ENCODE measurements around the gene NEDD4L. TPM values are rescaled to one million over a fixed set of nuclear protein-coding genes. Genes with fewer than 3 reads are reported as not detected.

NEDD4L gene
- total RNA-seq, 4 donors from 2014 or later: 32.5 to 65.6 (median 43.4) TPM

DNA sequence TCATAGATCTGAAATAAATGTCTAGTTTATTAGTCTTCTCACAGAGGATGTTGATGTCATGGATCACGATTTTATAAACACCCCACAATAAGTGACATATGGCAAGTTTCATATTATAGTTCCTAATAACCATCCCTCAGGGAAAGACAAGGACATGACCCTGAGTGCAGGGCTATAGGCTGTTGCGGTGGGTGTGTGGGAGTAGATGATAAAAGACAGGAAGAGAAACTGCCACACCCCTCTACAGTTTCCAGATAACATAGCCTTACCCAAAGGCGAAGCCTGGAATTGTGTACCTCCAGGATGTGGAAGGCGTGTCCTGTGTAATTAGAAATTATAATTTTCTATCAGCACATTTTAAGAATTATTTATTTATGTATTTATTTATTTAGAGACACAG is 2.4 kb upstream of the NEDD4L start:
- TF ChIP-seq, protein P1, sequence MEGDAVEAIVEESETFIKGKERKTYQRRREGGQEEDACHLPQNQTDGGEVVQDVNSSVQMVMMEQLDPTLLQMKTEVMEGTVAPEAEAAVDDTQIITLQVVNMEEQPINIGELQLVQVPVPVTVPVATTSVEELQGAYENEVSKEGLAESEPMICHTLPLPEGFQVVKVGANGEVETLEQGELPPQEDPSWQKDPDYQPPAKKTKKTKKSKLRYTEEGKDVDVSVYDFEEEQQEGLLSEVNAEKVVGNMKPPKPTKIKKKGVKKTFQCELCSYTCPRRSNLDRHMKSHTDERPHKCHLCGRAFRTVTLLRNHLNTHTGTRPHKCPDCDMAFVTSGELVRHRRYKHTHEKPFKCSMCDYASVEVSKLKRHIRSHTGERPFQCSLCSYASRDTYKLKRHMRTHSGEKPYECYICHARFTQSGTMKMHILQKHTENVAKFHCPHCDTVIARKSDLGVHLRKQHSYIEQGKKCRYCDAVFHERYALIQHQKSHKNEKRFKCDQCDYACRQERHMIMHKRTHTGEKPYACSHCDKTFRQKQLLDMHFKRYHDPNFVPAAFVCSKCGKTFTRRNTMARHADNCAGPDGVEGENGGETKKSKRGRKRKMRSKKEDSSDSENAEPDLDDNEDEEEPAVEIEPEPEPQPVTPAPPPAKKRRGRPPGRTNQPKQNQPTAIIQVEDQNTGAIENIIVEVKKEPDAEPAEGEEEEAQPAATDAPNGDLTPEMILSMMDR (IDR thresholded peaks at IDR 0.05; ENCODE audit: low read depth): no peak

DNA sequence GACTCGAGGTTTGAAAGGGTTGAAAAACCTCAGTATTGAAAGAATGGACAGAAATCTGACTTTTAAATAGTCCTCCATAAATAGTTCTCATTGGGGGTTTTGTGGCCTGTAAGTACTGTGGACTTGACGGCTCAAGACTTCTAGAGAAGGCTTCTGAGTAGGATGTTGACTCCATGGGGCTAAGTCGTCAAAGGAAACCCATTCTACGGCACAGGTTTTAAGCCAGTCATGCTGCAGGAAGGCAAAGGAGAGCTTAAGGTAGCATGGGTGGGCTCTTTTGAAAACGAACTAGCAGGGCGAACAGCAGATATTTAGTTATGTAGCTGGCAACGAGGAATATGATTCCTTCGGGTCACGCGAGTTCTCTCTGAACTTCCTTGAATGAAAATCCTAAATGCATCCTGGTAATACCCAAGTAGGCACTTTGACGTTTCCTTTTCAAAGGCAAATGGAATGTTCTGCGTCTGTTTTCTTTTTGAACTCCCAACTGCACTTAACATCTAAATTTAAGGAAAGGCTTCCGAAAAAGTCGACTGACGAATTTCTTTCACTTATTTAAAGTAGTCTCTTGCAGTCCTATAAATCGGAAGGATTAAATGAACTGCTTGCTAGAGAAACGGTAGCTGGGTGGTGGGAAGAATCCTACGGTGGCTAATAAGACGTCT is 1.1 kb upstream of the NEDD4L start:
- TF ChIP-seq, protein P1 (IDR thresholded peaks at IDR 0.05; ENCODE audit: low read depth): no peak

DNA sequence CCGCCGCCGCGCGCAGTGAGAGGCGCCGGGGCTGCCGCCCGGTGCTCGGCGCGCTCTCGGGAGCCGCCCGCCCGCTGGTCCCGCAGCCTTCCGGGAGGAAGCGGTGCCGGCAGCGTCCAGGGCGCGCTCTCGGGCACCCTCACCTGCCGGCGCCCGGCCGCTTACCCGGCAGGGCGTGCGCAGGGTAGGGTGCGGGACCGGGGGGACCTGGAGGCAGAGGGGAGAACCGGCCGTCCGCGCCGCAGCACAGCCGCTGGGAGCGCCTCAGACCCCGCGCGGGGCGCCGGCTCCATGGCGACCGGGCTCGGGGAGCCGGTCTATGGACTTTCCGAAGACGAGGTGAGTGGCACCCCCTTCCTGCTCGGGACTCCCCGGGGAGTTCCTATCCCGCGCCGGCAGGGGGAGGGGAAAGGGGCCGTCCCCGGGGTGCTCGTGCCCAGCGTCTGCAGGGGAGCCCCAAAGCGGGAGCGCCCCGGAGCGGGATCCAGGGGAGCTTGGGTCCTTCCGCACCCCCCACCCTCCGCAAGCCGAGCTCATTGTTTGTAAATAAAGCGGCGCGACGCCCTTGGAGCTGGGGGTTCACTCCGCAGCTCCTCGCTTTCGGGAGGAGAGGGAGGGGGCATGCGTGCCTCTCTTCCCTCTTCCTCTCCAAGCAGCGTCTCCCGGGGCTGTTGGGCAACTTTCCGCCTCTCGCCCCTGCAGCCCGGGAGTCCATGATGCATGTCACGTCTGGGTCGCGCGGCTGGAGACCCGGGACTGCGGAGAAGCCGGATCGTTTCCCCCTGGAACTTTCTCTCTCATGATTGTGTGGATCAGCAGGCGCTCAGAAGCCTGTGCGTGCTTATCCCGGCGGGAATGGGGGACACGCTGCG is 580 bp downstream of the NEDD4L start:
- TF ChIP-seq, protein P1 (IDR thresholded peaks at IDR 0.05; ENCODE audit: low read depth): no peak

DNA sequence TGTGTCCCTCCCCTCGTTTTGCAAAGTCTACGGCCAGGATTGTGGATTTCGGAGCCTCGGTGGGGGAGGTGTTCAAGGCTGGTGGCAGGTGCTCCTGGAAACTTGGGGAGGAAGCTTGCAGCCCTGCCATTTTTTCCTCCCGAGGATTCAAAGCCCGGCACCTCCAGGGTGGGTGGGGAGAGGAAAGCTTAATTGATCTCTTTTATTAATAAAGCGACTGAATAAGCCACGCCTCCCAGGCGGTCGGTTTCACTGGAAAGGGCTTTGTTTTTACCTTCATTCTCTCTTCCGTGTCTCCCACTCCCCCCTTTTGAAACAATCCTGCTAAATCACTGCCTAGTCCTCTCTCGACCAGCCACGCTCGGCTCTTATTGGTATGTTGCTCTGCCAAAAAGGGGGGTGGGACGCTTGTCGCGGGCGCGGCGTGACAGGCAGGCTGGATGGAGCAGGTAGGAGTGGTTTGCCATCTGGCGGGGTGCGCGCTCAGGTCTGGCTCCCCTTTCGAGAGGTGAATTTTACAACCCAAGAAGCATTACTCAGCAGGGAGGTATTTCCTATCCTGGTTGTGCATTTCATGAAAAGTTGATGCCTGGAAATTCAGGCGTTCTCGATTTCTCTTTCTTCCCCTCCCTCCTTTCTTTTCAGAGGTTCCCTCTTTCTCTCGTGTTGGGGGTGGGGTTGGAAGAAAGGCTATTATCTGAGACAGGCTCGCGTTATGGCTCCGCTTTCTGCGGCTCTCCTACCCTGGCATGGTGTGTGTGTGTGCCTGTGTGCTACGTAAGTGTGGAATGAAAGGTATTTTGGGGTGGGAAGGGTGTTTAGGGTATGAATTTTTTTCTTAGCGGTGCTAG is 1.4 kb downstream of the NEDD4L start:
- TF ChIP-seq, protein P1 (IDR thresholded peaks at IDR 0.05; ENCODE audit: low read depth): no peak

DNA sequence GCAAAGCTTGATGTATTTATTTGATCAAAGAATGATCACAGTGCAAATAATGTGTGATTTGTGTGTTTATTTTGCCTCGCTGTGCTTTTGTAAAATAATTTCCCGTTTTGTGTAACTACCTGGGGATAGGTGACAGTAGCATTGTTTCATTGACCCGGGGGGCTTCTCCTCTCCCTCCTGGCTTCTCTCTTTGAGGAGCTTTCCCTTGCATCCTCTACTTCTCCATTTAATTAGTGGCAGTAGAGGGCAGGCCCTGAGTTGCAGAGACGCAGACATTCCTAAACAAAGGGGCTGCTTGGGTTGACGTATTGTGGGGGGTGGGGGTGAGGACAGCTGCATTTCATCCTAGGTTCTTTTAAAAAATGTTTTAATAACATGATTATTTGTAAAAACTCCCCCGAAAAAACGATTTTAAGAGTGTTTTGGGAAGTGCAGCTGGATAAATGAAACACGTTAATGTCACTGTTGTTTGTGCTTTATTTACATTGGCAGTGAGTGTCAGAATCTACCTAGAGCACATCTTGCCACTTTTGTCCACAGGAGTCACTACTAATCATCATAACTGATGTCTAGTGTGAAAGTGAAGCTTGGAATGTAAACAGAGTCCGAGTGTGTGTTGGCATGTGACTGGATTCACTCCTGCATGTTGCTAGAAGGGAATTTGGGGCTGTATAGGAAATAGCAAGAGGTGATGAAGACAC is 2.2 kb downstream of the NEDD4L start:
- TF ChIP-seq, protein P1 (IDR thresholded peaks at IDR 0.05; ENCODE audit: low read depth): no peak

DNA sequence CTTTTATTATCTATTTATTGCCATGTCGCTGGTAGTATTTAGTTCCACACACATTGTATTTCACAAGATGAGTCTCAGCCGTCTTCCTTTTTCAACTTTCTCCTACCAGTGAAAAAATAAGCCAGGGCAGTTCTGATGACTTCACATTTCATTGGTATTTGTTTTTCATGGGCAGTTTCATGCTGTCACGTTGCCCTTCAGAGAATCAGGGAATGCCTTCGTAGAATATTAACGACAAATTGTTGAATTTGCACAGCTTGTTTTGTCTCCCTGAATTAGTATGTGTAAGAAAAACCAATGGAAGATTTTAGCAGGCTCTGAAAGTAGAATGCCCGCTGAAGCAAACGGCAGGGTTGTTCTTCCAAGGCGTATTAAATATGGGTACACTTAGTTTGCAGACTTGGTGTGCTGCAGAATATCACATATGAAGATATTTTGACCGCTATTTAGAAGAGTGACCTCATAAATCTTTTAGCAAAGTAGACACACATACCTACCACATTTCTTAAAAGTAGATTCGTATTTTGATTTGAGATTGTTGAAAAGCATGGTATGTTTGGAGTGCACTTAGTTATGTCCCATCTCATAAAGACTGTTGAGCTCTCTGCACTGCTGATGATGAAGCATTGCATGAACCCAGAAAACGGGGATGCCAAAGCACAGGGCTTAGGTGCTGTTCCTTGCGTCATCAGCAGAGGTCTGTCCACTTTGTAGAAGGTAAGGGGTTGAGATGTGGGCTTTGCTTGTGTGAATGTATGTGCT is 2.9 kb downstream of the NEDD4L start:
- TF ChIP-seq, protein P1 (IDR thresholded peaks at IDR 0.05; ENCODE audit: low read depth): no peak
